ENCODE data around the gene PIEZO2.

The PIEZO2 gene

DNA sequence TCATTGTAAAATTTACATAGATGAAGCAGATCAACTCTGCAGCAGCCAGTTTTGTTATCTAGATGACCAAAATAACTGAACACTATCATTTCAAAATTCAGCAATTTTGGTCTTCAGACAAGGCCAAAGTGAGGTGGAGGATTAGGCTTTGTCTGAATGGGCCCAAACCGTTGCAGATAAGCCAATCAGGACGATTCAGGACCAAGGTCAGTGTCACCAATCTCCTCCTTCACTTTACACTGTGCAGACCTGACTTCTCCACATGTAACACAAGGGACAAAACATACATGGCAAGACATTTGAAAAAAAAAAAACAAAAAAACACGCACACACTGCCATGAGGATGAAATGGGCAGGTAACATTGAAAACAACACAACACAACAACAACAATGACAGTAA, 412.4 kb downstream of the PIEZO2 start:
- DNase-seq (ENCODE audit: low read depth), result no peak
- TF ChIP-seq, protein P1, sequence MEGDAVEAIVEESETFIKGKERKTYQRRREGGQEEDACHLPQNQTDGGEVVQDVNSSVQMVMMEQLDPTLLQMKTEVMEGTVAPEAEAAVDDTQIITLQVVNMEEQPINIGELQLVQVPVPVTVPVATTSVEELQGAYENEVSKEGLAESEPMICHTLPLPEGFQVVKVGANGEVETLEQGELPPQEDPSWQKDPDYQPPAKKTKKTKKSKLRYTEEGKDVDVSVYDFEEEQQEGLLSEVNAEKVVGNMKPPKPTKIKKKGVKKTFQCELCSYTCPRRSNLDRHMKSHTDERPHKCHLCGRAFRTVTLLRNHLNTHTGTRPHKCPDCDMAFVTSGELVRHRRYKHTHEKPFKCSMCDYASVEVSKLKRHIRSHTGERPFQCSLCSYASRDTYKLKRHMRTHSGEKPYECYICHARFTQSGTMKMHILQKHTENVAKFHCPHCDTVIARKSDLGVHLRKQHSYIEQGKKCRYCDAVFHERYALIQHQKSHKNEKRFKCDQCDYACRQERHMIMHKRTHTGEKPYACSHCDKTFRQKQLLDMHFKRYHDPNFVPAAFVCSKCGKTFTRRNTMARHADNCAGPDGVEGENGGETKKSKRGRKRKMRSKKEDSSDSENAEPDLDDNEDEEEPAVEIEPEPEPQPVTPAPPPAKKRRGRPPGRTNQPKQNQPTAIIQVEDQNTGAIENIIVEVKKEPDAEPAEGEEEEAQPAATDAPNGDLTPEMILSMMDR (IDR thresholded peaks at IDR 0.05; ENCODE audit: control insufficient read depth, insufficient read depth, low read depth, low read length, missing control alignments), result no peak

DNA sequence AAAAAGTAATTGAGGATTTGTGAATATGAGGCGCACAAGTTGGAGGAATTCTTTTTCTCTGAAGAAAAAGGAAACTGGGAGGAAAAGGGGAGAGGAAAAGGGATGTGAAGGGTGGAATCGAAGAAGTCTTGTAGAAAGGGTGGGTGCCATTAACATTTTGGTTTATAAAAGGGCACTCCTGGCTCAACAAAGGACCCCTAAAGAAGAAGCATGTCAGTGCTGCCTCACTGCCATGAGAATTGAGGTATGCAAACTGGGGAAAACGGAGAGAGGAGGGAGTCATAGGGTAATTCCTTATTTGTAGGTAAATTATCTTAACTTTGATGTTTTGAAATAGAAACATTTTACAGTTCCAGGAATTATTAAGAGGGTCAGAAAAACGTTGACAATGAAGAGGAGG, 416.4 kb downstream of the PIEZO2 start:
- H3K4me3 ChIP-seq (ENCODE audit: control insufficient read depth, low read depth, low read length), result no peak overlapping the region
- TF ChIP-seq, protein P1 (IDR thresholded peaks at IDR 0.05; ENCODE audit: control insufficient read depth, insufficient read depth, low read depth, low read length, missing control alignments), result no peak
- no peak for DNase-seq (ENCODE audit: low read depth)

More for the DNA sequence above, 412.4 kb downstream of the PIEZO2 start:
- no peak overlapping the region for H3K4me3 ChIP-seq (ENCODE audit: control insufficient read depth, low read depth, low read length)

DNA sequence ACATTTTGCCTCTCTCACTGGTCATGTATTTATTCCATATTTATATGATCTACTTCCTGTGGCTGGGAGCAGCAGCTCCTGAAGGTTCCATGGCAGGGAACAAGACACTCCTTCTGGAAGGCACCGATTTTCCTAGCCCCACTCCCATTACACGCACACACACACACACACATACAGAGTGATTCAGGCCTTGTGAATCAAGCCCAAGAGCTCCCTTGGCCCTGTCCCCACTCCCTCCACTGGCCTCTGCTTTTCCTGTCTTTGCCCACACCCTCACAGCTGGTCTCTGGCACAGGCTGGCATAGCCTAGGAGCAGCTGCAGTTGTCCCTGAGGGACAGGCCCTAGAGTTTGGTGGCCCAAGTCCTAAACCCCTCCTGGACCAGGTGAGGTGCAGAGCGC, 421.9 kb downstream of the PIEZO2 start:
- no peak overlapping the region for H3K4me3 ChIP-seq (ENCODE audit: control insufficient read depth, low read depth, low read length)
- TF ChIP-seq, protein P1 (IDR thresholded peaks at IDR 0.05; ENCODE audit: control insufficient read depth, insufficient read depth, low read depth, low read length, missing control alignments), result no peak
- peak; percentile 13 for DNase-seq (ENCODE audit: low read depth)

DNA sequence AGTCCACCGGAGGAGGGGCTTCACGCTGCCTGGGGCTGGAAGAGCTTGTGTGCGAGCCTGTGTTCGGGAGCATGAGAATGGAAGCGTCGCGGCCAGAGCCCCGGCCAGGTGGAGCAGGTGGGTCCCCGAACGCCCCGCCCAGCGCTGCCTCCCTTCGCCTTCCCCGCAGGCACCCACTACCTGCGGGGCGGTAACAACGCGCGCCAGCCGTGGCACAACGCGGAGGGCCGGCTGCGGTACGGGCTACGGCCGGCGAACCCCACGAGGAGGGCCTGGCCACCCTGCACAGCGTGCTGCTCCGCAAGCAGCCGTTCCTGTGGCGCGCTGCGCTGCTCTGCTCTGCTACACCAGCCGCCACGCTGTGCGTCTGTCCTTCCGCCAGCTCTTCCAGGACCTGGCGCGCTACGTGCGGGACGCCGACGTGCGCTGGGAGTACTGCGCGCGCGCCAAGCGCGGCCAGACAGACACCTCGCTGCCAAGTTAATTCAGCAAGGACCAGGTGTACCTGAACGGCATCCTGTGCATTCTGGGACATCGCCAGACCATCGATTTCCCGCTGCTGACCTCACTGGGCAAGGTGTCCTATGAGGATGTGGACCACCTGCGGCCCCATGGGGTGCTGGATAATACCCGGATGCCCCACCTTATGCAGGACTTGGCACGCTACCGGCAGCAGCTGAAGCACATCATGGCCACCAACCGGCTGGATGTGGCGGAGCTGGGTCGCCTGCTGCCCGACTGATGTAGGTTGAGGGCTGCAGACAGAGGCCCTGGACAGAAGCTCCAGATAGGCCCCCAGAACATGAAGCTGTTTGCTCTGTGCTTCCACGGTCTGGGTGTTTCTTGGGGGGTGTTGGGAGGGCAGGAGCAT, 422.9 kb downstream of the PIEZO2 start:
- TF ChIP-seq, protein P1 (IDR thresholded peaks at IDR 0.05; ENCODE audit: control insufficient read depth, insufficient read depth, low read depth, low read length, missing control alignments), result no peak
- DNase-seq (ENCODE audit: low read depth), result no peak
- H3K4me3 ChIP-seq (ENCODE audit: control insufficient read depth, low read depth, low read length), result no peak overlapping the region

DNA sequence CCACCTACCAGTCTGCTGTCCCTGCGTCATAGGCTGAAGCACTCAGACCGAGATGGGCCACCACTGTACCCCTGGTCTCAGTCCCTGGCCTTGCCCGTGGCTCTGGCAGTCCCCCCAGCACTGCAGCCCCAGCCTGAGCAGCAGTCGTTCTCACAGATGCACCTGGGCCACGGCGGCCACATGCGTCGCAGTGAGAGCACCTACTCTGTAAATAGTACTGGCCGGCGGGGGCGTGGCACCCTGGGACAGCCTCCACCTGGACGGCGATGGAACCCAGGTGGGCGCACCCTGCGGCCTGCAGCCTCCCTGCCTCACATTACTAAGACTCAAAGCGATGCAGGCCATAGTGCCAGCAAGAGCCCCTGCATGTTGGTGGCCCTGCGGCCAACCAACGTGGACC, 424.7 kb downstream of the PIEZO2 start:
- no peak overlapping the region for H3K4me3 ChIP-seq (ENCODE audit: control insufficient read depth, low read depth, low read length)
- TF ChIP-seq, protein P1 (IDR thresholded peaks at IDR 0.05; ENCODE audit: control insufficient read depth, insufficient read depth, low read depth, low read length, missing control alignments), result no peak
- DNase-seq (ENCODE audit: low read depth), result no peak

DNA sequence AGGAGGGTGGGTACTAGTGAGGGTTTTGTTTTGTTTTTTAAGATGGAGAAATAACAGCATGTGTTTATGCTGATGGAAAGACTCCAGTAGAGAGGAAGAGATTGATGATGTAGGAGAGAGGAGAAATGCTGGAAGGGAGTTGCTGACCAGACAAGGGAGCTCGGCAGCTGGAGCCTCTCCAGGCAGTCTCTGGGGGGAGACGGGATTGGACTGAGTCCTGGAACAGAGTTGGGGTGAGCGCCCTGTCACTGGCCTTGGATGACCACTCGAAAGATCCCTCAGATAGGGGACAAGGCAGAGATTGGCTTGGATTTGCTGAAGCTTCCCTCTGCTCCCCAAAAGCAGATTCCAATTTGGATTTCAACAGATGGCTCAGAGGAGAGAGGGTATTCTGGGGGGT, 425.9 kb downstream of the PIEZO2 start:
- no peak overlapping the region for H3K4me3 ChIP-seq (ENCODE audit: control insufficient read depth, low read depth, low read length)
- TF ChIP-seq, protein P1 (IDR thresholded peaks at IDR 0.05; ENCODE audit: control insufficient read depth, insufficient read depth, low read depth, low read length, missing control alignments), result no peak
- DNase-seq (ENCODE audit: low read depth), result no peak
